GM21825 (cell line): ENCODE results near the gene ZNF488.

ENCODE experiments used
- ATAC-seq: cut with Tn5 transposase; IDR thresholded peaks from one replicate; pipeline ENCODE4 v1.9.1; 2021; ENCODE audit warnings: mild to moderate bottlenecking, moderate library complexity; ENCODE audit not compliant: unreplicated experiment

ZNF488 gene

GRCh38 chr10:47350671-47351640 is 33.1 kb downstream of the ZNF488 start:
- ATAC-seq: no peak

GRCh38 chr10:47349941-47350371 is 34.1 kb downstream of the ZNF488 start:
- no peak for ATAC-seq

DNA sequence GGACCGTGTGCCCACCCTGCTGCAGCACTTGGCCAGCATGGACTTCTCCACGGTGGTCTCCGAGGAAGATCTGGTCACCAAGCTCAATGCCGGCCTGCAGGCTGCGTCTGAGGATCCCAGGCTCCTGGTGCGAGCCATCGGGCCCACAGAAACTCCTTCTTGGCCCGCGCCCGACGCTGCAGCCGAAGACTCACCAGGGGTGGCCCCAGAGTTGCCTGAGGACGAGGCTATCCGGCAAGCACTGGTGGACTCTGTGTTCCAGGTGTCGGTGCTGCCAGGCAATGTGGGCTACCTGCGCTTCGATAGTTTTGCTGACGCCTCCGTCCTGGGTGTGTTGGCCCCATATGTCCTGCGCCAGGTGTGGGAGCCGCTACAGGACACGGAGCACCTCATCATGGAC is 34.6 kb downstream of the ZNF488 start:
- no peak for ATAC-seq

DNA sequence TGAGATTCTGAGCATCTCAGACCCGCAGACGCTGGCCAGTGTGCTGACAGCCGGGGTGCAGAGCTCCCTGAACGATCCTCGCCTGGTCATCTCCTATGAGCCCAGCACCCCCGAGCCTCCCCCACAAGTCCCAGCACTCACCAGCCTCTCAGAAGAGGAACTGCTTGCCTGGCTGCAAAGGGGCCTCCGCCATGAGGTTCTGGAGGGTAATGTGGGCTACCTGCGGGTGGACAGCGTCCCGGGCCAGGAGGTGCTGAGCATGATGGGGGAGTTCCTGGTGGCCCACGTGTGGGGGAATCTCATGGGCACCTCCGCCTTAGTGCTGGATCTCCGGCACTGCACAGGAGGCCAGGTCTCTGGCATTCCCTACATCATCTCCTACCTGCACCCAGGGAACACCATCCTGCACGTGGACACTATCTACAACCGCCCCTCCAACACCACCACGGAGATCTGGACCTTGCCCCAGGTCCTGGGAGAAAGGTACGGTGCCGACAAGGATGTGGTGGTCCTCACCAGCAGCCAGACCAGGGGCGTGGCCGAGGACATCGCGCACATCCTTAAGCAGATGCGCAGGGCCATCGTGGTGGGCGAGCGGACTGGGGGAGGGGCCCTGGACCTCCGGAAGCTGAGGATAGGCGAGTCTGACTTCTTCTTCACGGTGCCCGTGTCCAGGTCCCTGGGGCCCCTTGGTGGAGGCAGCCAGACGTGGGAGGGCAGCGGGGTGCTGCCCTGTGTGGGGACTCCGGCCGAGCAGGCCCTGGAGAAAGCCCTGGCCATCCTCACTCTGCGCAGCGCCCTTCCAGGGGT is 35.2 kb downstream of the ZNF488 start:
- ATAC-seq: no peak

GRCh38 chr10:47348138-47348651 is 35.9 kb downstream of the ZNF488 start, which contains the start of gene RBP3:
RBP3 (plus strand) TSS chr10:47348363; CDS start chr10:47348485, 122 bp downstream.
- ATAC-seq: no peak

GRCh38 chr10:47347303-47347675 is 36.8 kb downstream of the ZNF488 start:
- ATAC-seq: no peak

GRCh38 chr10:47346581-47347302 is 37.4 kb downstream of the ZNF488 start:
- ATAC-seq: no peak

- no peak for ATAC-seq
Observed at GRCh38 chr10:47344996-47345870, 38.9 kb downstream of the ZNF488 start.

DNA sequence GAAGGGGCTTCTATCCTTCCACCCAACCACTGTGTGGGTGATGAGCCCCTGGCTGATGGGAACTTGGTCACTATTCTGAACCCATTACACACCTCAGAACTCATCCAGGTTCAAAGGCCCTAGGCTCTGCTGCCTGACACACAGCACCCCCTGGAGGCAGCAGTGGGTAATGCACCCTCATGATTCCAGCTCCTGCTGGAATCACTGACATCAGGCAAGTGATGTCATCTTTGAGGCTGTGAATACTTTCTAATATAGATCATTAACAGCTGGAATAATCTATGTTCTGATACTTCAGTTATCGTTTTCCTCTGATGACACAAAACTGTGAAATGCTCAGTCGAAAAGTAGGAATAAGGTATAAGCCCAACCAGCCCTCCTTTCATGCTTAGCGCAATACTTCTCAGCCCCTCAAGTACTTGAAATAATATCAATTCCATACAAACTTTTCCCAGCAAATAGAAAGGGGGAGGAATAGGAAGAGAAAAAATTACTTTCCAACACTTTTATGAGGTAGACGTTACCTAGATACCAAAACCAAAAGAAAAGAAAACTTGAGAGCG is 43.4 kb downstream of the ZNF488 start:
- no peak for ATAC-seq

GRCh38 chr10:47339759-47340607 is 44.1 kb downstream of the ZNF488 start:
- no peak for ATAC-seq

- ATAC-seq: no peak
Observed at GRCh38 chr10:47339186-47339735, 44.8 kb downstream of the ZNF488 start.

- ATAC-seq: no peak
Observed at GRCh38 chr10:47337310-47337709, 46.8 kb downstream of the ZNF488 start.

DNA sequence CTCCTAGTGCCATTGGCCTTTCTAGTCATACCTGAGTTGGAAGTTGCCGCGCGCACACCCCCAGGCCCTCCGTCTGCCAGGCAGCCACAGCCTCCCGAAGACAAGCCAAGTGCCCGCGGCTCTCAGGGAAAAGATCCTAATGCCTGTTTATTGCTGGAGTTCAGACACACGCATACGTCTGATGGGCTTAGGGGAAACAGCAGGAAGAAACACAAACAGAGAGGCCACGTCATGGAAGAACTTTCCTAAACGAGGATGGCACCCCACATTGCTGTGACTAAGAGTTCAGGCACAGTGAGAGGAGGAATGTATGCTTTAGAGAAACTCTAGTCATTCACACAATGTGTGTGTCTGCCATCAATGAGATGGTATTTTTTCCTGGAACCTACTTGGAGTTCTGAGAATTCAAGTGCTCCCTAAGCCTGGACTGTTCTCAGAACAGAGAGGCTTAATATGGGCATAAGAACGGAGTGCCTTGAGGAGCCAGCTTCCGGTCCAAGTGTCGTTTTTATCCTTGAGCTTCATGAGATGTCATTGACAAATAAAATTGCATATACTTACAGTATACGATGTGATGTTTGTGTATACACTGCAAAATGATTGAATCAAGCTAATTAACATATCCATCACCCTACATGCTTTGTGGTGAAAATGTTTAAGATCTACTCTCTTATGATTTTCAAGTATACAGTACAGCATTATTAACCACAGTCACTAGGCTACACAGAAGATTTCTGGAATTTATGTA is 47.5 kb downstream of the ZNF488 start:
- ATAC-seq: no peak

DNA sequence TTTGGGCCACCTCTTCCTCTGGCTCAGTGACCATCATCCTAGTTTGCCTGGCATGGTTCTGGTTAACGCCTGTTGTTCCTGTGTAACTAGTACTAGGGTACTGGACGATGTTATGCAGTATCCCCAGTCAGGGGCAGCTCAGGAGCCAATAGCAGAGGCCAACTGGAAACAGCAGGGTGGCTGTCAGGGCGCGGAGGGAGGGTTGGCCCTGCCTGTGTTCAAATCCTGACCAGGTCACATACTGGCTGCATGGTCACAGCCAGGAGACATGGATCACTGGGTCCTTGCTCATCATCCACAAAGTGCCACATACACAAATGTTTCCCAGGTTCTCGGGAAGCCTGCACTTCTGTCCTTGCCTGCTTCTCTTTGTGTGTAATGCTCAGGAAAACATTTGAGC is 48.2 kb downstream of the ZNF488 start:
- ATAC-seq: no peak

GRCh38 chr10:47334466-47335295 is 49.4 kb downstream of the ZNF488 start:
- no peak for ATAC-seq

DNA sequence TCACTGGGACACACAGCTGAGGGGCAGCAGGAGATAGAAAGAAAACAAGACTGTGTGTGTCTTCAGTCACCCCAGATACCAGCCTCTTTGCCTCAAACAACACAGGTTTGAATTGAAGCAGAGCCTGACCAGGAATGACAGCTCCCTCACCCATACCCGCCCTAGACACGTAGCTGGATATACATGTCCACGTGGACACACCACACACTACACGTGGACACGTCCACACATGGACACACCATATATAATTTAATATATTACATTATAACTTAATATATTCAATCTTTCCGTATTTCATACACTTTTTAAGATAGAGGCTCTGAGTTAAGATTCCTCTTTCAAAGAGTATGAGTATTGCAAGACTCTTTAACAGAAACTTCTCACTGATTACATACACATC is 50.6 kb downstream of the ZNF488 start:
- no peak for ATAC-seq

DNA sequence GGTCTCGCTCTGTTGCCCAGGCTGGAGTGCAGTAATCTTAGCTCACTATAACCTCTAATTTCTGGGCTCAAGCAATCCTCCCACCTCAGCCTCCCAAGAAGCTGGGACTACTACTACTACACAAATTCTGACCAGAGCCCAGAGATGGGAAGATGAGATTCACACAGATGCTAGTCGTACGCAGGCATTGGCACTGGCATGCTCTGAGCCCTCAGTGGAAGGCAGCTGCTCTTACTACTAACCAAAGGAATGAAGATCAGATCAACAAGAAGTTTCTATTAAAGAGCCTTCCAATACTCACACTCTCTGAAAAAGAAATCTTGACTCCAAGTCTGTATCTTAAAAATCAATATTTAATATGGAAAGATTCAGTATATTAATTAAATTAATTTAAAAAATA is 51.1 kb downstream of the ZNF488 start:
- ATAC-seq: no peak
